ENCODE measurements around the gene IGSF10. TPM values are rescaled to one million over a fixed set of nuclear protein-coding genes. Genes with fewer than 3 reads are reported as not detected.
A peak's percentile ranks its signal among the peaks of the same experiment; 100 is the strongest.

IGSF10 gene
- total RNA-seq, 1 donor from 2014 or later: 15.3 TPM

DNA sequence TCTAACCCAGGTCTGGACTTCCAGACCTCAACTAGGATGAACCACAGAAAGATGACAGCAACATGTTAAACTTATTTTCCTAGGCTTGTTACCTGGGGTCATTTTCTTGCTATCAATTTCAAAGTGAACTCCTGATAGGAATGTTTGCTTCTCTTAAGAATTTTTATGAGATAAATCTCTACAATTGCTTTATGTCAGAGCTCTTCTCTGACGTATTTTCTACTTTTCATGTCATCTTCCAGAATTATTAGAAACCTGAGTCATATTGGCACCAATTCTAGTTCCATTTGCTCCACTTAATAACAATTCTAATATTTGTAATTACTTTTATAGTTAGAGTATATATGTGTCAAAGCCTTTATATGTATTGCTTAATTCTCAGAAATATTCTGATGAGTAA, 2.1 kb upstream of the IGSF10 start:
- no peak for DNase-seq

DNA sequence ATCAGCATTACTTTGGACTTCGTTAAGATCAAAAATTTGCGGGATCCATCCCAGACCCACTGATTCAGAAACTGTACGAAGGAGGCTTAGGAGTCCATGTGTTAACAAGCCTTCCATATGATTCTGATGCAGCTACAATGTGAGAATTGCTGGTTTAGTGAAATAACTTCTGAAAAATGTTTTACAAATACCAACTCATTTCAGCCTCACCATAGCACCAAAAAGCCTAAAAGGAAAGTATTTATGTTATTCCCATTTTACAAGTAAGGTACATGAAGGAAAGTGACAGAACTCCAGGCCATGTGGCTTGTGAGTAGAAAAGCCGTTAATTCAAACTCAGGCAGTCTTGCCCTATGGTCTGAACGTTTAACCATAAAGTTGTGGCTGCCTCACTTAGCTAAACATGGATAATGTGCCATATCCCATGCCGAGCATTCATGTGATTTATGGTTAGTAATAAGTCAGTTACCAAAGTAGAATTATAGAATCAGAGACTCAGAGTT, 1.5 kb upstream of the IGSF10 start:
- no peak for DNase-seq

DNA sequence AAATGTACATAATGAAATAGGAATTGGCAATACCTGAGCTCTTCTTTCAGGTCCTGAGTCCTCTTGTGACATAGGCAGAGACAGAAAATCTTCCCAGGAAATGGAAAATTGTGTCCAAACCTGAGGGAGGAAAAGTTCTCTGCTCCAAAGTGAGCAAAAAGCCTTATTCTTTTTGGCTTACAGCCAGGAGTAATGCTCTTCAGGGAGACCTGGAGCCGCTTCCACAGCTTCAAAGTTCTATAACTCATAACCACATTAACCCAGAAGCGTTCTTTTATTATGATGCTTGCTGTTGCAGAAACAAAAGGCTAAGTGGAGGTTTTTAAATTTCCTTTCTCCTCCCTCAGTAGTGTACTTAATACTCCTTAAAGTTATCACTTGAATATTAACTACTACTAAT, 633 bp downstream of the IGSF10 start:
- DNase-seq: peak; percentile 35

DNA sequence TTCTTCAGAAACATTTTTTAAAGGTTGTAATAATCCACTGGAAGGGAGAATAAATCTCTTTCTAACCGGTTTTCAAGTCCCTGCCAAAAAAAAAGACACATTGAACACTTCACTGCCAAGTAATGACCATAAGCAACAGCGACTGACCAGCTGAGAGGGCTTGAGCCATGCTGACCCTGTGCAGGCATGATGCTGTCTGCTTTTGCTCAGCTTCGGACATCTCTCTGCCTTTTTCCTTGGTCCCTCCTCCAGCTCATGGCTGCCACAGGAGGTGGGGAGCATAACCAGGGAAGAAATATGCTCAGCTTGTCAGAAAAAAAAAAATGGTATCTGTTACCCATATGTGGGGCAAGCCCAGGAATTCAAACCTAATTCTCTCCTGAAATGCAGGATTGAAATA, 1.5 kb downstream of the IGSF10 start:
- DNase-seq: peak; percentile 9

DNA sequence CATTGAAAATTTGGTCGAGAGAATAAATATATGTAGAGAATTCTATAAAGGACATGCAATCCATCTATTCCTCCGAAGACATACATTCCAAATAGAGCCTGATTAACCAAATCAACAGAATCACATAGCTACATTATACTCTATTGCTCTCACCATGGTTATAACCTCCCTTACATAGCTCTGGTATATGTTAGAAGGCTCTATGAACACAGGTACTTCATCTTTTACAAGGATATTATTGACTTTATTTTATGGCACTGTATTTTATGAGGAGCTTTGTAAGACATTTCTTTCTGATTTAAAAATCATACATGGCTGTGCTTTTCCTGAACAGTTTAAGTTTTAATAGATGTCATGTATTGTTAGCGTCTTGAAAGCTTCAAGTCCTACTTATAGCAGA, 4.8 kb downstream of the IGSF10 start:
- no peak for DNase-seq

DNA sequence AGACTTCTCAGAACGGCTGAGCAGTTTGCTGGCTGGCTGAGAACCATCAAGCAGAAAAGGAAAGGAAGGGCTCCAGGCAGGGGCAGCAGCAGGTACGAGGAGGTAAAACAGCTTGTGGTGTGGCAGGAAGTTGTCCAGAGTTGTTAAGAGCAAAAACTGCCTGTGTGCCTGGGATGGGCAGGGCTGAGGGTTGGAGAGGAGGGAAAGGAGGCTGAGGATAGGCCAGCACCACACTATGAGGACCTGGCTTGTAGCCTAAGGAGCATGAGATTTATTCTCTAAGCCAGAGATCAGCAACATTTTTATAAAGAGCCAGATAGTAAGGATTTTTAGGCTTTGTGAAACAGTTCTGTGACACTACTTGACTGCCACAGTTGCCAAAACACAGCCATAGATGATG, 8.0 kb downstream of the IGSF10 start:
- DNase-seq: no peak

DNA sequence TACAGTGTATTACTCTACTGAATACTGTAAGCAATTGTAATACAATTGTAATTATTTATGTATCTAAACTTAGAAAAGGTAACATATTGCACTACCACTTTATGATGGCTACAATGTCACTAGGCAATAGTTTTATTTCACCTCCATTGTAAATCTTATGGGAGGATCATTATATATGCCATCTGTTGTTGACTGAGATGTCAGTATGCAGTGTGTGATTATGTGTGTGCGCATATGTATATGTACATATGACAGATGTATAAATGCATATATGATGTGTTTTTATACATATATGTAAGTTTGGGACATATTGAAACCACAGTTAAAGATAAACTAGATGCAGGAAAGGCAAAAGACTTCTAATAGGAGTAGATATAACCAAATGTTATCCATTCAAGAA, 8.5 kb downstream of the IGSF10 start:
- DNase-seq: no peak

DNA sequence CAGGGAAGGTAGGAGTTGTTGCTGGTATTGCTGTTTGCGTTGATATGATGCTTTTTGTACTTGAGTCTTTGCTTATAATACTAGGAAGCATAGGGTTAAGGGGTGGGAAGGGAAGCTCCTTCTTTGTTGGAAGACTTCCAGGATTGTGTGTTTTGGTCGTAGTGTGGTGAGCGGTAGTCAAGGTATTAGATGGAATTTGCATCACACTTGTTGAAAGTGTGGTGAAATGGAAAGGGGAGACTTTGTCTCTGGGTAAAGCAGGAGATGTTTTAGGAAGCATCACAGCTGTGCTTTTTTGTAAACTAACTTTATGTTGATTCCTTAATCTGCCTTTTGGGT, 14.9 kb downstream of the IGSF10 start:
- DNase-seq: no peak

DNA sequence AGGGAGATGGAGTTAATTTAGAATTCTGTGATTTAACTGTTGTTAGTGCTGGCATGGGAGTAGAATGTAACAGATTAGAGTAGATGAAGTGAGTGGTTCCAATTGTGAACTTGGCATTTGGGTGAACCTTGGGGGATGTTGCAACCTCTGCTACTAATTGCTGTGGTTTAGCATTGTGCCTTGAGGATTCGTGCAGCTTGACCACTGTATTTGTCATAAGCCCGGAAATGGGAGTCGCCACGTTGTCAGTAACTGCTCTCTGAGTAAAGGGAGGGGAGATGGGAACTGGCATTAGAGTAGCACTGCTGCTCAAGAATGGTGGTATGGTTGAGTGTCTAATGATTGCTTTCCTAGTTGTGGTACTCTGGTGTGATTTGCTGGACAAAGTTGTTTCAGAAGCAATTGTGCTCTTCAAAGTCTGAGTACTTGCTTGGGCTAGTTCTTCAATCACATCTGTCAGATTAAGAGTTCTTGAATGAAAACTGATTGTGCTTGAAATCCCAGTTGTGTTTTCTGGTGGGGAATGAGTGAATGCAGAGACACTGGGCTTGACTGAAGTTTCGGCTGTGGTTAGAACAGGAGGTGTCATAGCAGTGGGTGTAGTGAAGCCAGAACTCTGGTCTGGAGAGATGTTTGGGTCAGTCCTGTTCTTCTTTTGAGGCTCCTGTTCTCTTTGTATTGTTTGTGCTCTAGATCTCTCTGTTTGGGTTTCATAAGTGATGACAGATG, 15.4 kb downstream of the IGSF10 start:
- no peak for DNase-seq

DNA sequence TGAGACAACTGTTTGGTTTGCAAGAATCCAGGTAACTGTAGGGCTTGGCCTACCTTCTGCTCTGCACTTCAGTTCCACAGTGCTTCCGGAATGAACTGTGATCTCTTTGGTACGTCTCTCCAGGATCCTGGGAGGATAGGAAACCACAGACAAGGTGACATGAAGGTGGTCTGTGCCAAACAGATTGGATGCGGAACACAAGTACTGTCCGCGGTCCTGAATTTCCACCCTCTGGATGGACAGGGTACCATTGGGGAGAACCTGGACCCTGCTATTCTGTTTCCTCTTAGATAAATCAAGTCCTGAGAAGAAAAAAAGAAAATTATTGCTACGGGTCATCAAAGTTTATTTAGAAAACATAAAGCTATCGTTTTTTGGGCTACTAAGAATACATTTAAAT, 17.3 kb downstream of the IGSF10 start:
- peak; percentile 40 for DNase-seq

DNA sequence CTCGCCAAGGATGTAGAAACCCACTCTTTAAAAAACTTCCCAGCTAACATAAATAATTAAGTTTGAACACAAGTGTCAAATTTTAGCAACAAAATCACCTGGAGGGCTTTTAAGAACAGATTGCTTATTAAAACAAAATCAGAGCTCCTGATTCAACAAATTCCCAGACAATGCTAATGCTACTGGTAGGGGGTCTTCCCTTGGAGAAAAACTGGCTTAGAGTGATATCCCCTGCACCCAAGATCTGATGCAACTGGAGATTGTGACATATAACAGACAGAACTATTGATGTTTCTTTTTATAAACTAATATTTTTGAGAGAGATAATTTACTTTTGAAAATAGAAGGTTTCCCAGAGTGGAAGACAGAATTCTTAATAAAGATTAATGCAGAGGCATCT, 19.9 kb downstream of the IGSF10 start:
- no peak for DNase-seq

DNA sequence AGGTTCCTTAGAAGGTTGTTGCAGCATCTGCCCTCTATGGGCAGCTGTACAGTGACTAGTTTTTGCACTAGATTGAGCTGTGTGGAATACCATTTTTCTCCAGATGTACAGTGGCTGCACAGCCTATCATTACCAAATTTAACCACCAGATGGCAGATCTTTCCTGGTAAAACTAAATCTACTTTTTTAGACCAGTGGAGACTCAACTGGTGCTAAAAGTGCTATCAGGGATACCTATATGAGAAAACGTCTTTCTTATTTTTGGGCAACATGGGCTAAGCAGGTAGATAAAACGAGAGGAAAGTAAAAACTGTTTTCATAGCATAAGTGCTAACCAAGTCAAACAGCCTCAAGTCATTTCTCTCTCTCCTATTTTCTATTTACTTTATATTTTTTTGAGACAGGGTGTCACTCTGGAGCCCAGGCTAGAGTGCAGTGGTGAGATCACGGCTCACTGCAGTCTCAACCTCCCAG, 21.2 kb downstream of the IGSF10 start:
- DNase-seq: peak; percentile 81

DNA sequence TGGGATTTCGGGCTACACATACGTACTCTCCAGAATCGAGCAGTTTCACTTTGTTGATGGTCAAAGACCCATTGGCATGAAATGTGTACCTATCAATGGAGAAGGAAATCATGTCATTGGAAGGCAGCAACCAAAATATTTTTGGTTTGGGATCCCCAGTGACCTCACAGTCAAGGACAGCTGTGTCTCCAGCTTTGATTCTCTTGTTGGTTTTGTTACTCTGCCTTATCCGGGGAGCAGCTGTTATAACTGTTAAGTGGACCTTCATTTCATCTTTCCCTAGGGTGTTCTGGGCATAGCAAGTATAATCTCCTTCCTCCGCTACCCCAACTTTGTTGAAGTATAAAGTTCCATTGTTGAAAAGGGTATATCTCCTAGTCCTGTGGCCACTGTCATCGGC, 23.0 kb downstream of the IGSF10 start:
- DNase-seq: no peak

DNA sequence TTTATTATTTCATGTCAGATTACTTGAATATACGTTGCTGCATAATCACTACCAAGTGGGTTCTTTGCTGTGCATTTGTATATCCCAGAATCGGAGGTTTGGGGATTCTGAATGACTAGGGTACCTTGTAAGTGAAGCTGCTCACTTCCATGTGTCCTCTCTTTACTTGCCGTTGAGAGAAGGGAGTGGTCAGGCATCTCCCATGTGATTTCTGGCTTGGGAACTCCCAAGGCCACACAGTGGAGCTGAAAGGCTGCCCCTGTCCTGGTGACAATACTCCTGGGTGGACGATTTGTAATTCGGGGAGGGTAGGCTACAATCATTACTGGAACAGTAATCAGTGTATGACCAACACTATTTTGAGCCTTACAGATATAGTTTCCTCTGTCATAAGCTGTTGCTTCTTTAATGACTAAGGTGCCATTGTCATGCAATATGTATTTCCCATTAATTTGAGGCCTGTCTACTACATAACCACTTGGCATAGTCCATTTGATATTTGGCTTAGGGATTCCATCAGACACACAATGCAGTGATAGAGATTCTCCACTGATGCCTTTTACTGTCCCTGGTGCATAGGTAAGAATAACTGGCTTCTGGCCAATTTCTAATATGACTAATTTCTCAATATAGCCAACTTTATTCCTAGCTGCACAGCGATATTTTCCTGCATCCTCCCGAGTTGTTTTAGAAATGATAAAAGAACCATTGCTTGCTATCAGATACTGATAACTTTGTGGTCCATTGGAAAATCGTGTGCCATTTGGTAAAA, 24.0 kb downstream of the IGSF10 start:
- DNase-seq: no peak

DNA sequence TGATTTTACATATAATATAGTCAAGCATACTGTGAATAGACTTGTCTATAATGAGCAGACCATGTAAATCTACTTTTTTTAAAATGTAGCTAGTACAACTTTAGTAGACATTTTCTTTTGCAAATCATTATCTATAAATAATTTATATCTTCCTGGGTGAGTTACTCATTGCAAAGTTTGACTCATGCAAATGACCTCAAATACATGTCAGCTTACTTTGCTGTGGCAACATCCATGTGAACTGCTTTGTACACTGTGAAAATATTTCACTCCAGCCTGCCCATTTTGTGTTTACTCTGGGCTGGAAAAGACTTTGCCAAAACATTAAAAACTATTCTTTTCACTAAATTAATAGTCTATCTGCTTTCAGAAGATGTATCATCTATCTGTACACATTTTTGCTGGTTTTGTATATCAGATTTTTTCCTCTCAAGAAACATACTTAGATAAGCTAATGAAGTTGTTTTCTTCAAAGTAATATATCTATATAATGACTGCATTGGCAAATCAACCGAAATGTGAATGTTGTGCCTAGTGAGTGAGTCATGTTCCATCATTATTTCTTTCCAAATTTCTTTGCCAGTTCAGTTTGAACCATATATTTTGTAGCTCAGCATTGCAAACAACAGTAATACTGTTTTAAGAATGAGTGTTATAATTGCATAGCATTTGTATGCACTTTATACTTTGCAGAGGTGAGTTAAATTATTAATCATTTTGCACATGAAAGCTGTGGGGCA, 26.5 kb downstream of the IGSF10 start:
- DNase-seq: no peak

DNA sequence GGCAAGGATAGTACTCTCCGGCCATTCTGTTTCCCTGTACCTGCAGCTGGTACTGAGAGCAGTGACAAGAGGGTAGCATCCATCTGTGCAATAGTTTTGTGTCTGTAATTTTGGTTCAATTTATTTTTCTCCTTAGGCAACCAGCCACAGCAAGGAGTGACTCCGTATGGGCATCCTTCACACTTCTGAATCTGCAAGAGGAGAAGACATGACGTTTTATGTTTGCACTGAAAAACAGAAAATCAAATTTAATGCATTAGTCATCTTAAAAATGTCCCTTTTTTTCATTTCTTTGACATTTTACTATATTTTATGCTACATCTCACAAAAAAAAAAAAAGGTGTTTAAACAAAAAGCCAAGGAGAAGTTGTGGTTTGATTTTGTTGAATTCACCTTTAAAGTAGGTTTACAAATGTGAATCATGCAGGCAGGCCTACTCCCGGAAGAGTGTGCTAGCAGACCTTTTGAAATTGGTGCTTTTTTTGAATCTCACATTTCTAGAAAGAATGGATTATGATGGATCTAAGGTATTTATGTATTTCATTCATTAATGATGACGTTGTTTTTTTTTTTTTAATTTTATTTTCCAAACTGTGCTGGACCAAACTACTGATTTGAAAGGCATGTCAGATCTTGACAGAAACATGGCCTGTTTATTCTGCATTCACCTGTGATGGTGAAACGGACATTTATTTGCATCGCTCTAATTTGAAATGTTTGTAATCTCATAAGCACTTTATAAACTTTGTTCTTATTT, 28.1 kb downstream of the IGSF10 start:
- no peak for DNase-seq

DNA sequence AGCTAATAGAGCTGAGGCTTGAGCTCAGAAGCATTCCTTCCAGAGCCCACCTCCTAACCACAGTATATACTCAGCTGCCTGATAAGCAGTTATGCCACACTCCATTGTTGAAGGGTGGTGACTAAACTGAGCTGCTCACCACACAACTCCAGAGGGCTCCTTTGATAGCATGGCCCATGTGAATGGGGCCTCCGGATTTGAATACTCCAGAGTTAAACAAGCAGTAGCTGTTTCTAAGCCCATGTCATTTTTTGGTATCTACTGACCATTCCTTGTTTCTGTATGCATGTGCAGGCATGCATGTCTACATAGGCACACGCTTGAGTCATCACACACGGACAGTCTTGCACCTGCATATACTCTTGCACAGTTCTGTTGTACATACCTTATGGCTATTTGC, 28.9 kb downstream of the IGSF10 start:
- no peak for DNase-seq

DNA sequence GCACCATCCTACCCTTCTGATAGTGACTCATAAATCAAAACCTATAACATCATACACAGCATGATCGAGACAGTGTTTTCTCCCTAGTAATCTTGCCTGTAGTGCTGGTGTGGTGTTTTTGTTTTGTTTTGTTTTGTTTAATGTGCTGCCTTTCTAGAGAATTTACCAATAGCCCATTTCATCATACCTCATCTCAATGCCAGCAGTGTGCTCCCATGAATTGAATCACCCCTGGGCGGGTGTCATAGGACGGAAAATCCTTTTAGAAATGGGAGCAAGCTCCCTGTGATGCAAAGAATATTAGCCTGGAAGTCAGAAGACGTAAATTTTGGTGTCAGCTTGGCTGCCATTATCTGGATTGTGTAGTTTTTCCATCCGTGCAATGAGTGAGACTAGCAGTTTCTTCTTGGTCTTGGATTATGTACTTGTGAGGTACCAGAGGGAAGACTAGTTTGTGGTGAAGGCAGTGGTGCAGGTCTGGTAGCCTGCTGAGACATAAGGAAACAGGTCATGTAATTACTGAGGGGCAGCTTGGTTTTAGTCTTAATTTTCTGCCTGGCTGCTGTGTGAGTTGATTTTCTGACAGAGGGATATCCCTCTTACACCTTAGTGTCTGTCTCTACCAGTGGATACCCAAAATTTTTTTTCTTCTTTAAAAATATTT, 29.9 kb downstream of the IGSF10 start:
- no peak for DNase-seq

DNA sequence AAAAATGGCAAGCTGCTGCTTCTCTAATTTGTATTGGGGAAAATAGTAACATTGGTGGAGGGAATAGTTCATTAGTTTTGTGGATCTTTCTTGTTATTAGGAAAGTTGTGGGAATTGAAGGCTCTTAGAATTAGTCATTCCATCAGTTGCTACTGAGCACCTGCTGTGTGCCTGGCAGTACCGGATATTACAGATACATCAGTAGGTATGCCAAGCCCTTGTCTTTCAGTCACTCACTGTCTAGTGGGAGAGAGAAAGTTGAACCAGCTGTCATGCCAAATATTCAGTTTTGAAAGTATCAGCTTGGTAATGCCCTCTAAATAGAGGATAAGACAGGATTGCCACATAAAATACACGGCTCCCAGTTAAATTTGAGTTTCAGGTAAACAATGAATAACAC, 32.5 kb downstream of the IGSF10 start:
- DNase-seq: no peak

DNA sequence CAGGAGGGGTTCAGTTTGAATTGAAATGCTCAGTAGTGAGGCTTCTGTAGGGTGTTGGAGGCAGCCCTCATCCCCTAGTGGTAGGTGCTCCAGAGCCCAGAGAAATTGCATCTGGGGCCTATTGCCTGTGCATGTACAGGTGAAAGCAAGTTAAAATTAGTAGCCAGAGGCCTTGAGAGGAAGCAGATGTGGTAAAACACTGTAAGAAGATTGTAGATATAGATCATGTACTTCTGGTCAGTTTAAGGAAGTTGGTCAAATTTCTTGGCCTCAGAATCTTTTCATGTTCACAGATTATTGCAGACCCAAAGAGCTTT, 34.6 kb downstream of the IGSF10 start:
- no peak for DNase-seq

DNA sequence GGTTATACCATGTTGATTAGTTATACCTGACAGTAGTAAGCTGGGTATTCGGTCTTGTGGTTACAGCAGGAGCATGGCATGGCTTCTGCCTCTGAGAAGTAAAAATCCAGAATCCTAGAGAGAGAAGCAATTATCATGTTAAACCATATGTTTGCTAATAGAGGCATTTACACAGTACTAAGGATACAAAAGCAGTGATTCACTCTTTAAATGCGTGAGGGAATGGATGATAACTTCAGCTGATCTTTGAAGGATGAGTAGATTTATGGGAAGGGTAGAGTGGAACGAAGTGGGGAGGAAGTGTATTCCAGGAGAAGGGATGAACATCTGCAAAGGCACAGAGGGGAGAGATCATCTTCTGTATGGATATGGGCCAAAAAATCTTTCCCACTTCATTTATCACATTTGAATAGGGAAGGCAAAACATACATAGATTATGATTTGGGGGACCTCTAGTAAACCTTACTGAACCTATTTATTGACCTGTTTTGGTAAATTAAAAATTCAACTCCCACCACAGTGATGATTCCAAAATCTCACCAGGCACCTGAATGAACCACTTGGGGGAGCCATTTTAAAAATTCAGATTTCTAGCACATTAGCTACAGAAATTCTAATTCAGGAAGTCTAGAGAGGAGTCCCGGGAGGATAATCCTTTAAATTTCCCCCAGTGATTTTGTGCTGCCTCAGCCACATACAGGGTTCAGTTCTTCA, 35.1 kb downstream of the IGSF10 start:
- DNase-seq: no peak

All from tongue (tissue), 2 donors.